H1 (cell line): Measurements from ENCODE around the gene DCTPP1. TPM values are rescaled to one million over a fixed set of nuclear protein-coding genes. Genes with fewer than 3 reads are reported as not detected.

ENCODE experiments used
- CTCF ChIA-PET: fragments of 300-600 bp; sonication (Branson Sonifier 250); formaldehyde crosslinking; loops from one replicate; lab custom pipeline; 2021; ENCODE audit not compliant: partially characterized antibody; lab: Charles Lee
- POLR2A ChIA-PET: fragments of 300-600 bp; sonication (Branson Sonifier 250); formaldehyde crosslinking; loops from one replicate; lab custom pipeline; 2021; ENCODE audit warnings: inconsistent platforms; ENCODE audit not compliant: partially characterized antibody; lab: Charles Lee
- DNase-seq, 2 experiments: peaks; one replicate each; pipeline versions ENCODE4 v3.0.0 to v3.0.0-alpha.2; 2010 to 2022; ENCODE audit warnings: low spot score in 2 of 2, low read depth in 1 of 2, mixed read lengths in 1 of 2
- FAIRE-seq: peaks from 2 replicates; lab custom pipeline; 2011; peaks lifted over from hg19 to GRCh38; lab: Jason Lieb, UNC
- H2AFZ ChIP-seq: 2 replicates; pipeline ENCODE4 v1.8.1; 2012; ENCODE audit warnings: low read length, inconsistent platforms
- H2AK5ac ChIP-seq: 2 replicates; pipeline ENCODE4 v1.6.1; 2013; ENCODE audit warnings: low read depth, low read length
- H2BK120ac ChIP-seq: replicated peaks from 2 replicates; pipeline ENCODE3; 2013; ENCODE audit warnings: low read depth, low read length, inconsistent platforms
- H2BK12ac ChIP-seq: 2 replicates; pipeline ENCODE4 v1.6.1; 2013; ENCODE audit warnings: low read depth, low read length
- H2BK15ac ChIP-seq: 2 replicates; pipeline ENCODE4 v1.6.1; 2013; ENCODE audit warnings: low read length
- H2BK20ac ChIP-seq: 2 replicates; pipeline ENCODE4 v1.6.1; 2013; ENCODE audit warnings: low read length
- H2BK5ac ChIP-seq: 2 replicates; pipeline ENCODE4 v1.6.1; 2013; ENCODE audit warnings: low read depth, low read length
- H3K14ac ChIP-seq: 2 replicates; pipeline ENCODE4 v1.6.1; 2013; ENCODE audit warnings: inconsistent platforms; ENCODE audit not compliant: insufficient read length
- H3K18ac ChIP-seq: 2 replicates; pipeline ENCODE4 v1.6.1; 2013; ENCODE audit warnings: low read length; ENCODE audit errors: extremely low read depth
- H3K23ac ChIP-seq: 2 replicates; pipeline ENCODE4 v1.6.1; 2013; ENCODE audit warnings: inconsistent platforms; ENCODE audit not compliant: insufficient read length
- H3K23me2 ChIP-seq: 2 replicates; pipeline ENCODE4 v1.6.1; 2013; ENCODE audit warnings: low read depth, low read length
- H3K27ac ChIP-seq: 2 replicates; pipeline ENCODE4 v1.6.1; 2011; ENCODE audit warnings: low read depth, low read length, inconsistent platforms
- H3K27me3 ChIP-seq, 4 experiments: replicated peaks in 1 of 4; 1 replicate in 1 of 4; 2 replicates in 3 of 4; pipeline versions ENCODE4 v1.6.1 to v1.8.1; 2011 to 2013; ENCODE audit warnings: low read length in 3 of 4, mild to moderate bottlenecking in 3 of 4, inconsistent platforms in 2 of 4, mixed read lengths in 2 of 4, moderate library complexity in 1 of 4; ENCODE audit not compliant: control insufficient read depth in 3 of 4, insufficient read depth in 3 of 4; ENCODE audit errors: extremely low read depth in 1 of 4
- H3K36me3 ChIP-seq, 4 experiments: 2 replicates each; pipeline versions ENCODE4 v1.6.1 to v1.8.1; 2011 to 2013; ENCODE audit warnings: mild to moderate bottlenecking in 4 of 4, low read length in 3 of 4, moderate library complexity in 2 of 4, control low read depth in 1 of 4, inconsistent platforms in 1 of 4; ENCODE audit not compliant: insufficient read depth in 4 of 4, control insufficient read depth in 2 of 4
- H3K4ac ChIP-seq: replicated peaks from 2 replicates; pipeline ENCODE3; 2013; ENCODE audit warnings: low read length, low read depth, mixed read lengths, inconsistent platforms; ENCODE audit not compliant: insufficient read length
- H3K4me1 ChIP-seq, 4 experiments: replicated peaks in 1 of 4; 1 replicate in 1 of 4; 2 replicates in 3 of 4; pipeline versions ENCODE4 v1.6.1 to v1.8.1; 2011 to 2013; ENCODE audit warnings: low read length in 3 of 4, inconsistent platforms in 2 of 4, mixed read lengths in 1 of 4; ENCODE audit not compliant: insufficient read depth in 4 of 4, control insufficient read depth in 3 of 4
- H3K4me2 ChIP-seq, 2 experiments: 2 replicates each; pipeline versions ENCODE4 v1.6.1 to v1.8.1; 2011 to 2013; ENCODE audit warnings: low read depth in 2 of 2, low read length in 2 of 2, control low read depth in 1 of 2, inconsistent platforms in 1 of 2, mild to moderate bottlenecking in 1 of 2; ENCODE audit not compliant: insufficient read depth in 1 of 2
- H3K4me3 ChIP-seq, 4 experiments: fragments of 200-600, 300-600 bp in 1 of 4; sonication (generic), shearing (Covaris generic), sonication (Bioruptor Twin) in 1 of 4; 2 replicates each; pipeline versions ENCODE4 v1.5.1 to v1.8.1; 2011 to 2016; ENCODE audit warnings: low read length in 4 of 4, low read depth in 3 of 4, control low read depth in 2 of 4, inconsistent platforms in 2 of 4, mild to moderate bottlenecking in 2 of 4, mixed read lengths in 1 of 4, moderate library complexity in 1 of 4; ENCODE audit not compliant: insufficient read depth in 2 of 4; ENCODE audit errors: extremely low read depth in 1 of 4
- H3K56ac ChIP-seq: replicated peaks from 2 replicates; pipeline ENCODE3; 2013; ENCODE audit warnings: low read depth, mild to moderate bottlenecking, mixed read lengths, low read length, inconsistent platforms; ENCODE audit not compliant: insufficient read length
- H3K79me1 ChIP-seq: 2 replicates; pipeline ENCODE4 v1.6.1; 2013; ENCODE audit warnings: low read depth, low read length, control low read depth
- H3K79me2 ChIP-seq, 2 experiments: 2 replicates each; pipeline versions ENCODE4 v1.6.1 to v1.8.1; 2012 to 2013; ENCODE audit warnings: low read length in 2 of 2, mild to moderate bottlenecking in 2 of 2, inconsistent platforms in 1 of 2; ENCODE audit not compliant: insufficient read depth in 2 of 2, control insufficient read depth in 1 of 2
- H3K9ac ChIP-seq, 4 experiments: replicated peaks in 1 of 4; 1 replicate in 1 of 4; 2 replicates in 3 of 4; pipeline versions ENCODE4 v1.6.1 to v1.8.1; 2011 to 2013; ENCODE audit warnings: low read depth in 3 of 4, low read length in 3 of 4, control low read depth in 2 of 4, mild to moderate bottlenecking in 2 of 4, moderate library complexity in 2 of 4, inconsistent platforms in 1 of 4; ENCODE audit errors: extremely low read depth in 1 of 4
- H3K9me3 ChIP-seq, 2 experiments: 2 replicates each; pipeline versions ENCODE4 v1.6.1 to v1.8.1; 2012 to 2013; ENCODE audit warnings: mild to moderate bottlenecking in 2 of 2, moderate library complexity in 2 of 2, control low read depth in 1 of 2, inconsistent platforms in 1 of 2, low read depth in 1 of 2, low read length in 1 of 2, mixed read lengths in 1 of 2; ENCODE audit not compliant: insufficient read depth in 2 of 2
- H4K20me1 ChIP-seq, 2 experiments: replicated peaks in 1 of 2; 2 replicates each; pipeline versions ENCODE3 to v1.8.1; 2011 to 2013; ENCODE audit warnings: inconsistent platforms in 2 of 2, low read length in 2 of 2, mild to moderate bottlenecking in 1 of 2; ENCODE audit not compliant: insufficient read depth in 2 of 2, control insufficient read depth in 1 of 2
- H4K5ac ChIP-seq: 2 replicates; pipeline ENCODE4 v1.6.1; 2013; ENCODE audit warnings: low read length, low read depth, mixed read lengths, inconsistent platforms; ENCODE audit not compliant: insufficient read length
- H4K8ac ChIP-seq: 2 replicates; pipeline ENCODE4 v1.8.0; 2013; ENCODE audit warnings: mild to moderate bottlenecking, moderate library complexity, low read length, inconsistent platforms; ENCODE audit not compliant: insufficient read depth; ENCODE audit errors: extremely low read depth
- H4K91ac ChIP-seq: replicated peaks from 2 replicates; pipeline ENCODE3; 2013; ENCODE audit warnings: low read length, mixed read lengths, inconsistent platforms; ENCODE audit not compliant: insufficient read length
- BACH1 ChIP-seq: IDR thresholded peaks from 2 replicates; pipeline ENCODE4 v1.6.1; 2012; ENCODE audit warnings: low read length, improper control_type of control experiment
- HDAC6 ChIP-seq: IDR thresholded peaks from one replicate; pipeline ENCODE4 v1.7.1; 2012; ENCODE audit warnings: low read depth, mild to moderate bottlenecking, inconsistent platforms, low read length, moderate library complexity
- KDM1A ChIP-seq: fragments of 200-600, 300-600 bp; sonication (generic); IDR thresholded peaks from 2 replicates; pipeline ENCODE4 v1.7.1; 2016; ENCODE audit warnings: mild to moderate bottlenecking, low read length, borderline replicate concordance
- MAX ChIP-seq: IDR thresholded peaks from 2 replicates; pipeline ENCODE4 v1.6.1; 2012; ENCODE audit warnings: inconsistent platforms
- PHF8 ChIP-seq: fragments of 200-600 bp; sonication (generic); conservative IDR thresholded peaks from 2 replicates; pipeline ENCODE4 v1.7.1; 2012; ENCODE audit warnings: low read depth, mild to moderate bottlenecking, inconsistent platforms, low read length, moderate library complexity
- POLR2A ChIP-seq, 2 experiments: IDR thresholded peaks; 1 replicate in 1 of 2; 2 replicates in 1 of 2; pipeline ENCODE4 v1.6.1; 2011; ENCODE audit warnings: low read depth in 2 of 2, low read length in 2 of 2, mild to moderate bottlenecking in 2 of 2; ENCODE audit errors: control extremely low read depth in 1 of 2
- POLR2AphosphoS5 ChIP-seq: IDR thresholded peaks from 2 replicates; pipeline ENCODE4 v1.6.1; 2011; ENCODE audit warnings: low read depth, low read length
- SP1 ChIP-seq: IDR thresholded peaks from 2 replicates; pipeline ENCODE4 v1.6.1; 2011; ENCODE audit warnings: low read depth, low read length
- SP2 ChIP-seq: IDR thresholded peaks from 2 replicates; pipeline ENCODE4 v1.6.1; 2012; ENCODE audit warnings: mild to moderate bottlenecking, low read length, inconsistent platforms
- SP4 ChIP-seq: IDR thresholded peaks from 2 replicates; pipeline ENCODE4 v1.6.1; 2012; ENCODE audit warnings: low read length, inconsistent platforms
- TAF7 ChIP-seq: optimal IDR thresholded peaks from 2 replicates; pipeline ENCODE3; 2011; ENCODE audit warnings: low read depth, mild to moderate bottlenecking, inconsistent platforms, low read length, moderate library complexity, borderline replicate concordance
- TCF12 ChIP-seq: IDR thresholded peaks from 2 replicates; pipeline ENCODE4 v1.6.1; 2011; ENCODE audit warnings: low read depth, mild to moderate bottlenecking, low read length
- WGBS, 2 experiments: shearing (Covaris generic) in 1 of 2; methylation state at CpG; one replicate each; pipeline versions ENCODE4 v1.1.6 to v1.1.7; 2013 to 2015; ENCODE audit warnings: low lambda C conversion rate in 2 of 2, mixed read lengths in 2 of 2, inconsistent platforms in 1 of 2, low coverage in 1 of 2, missing lambda C conversion rate in 1 of 2; ENCODE audit not compliant: insufficient replicate concordance in 2 of 2, insufficient coverage in 1 of 2, insufficient read length in 1 of 2; ENCODE audit errors: extremely low coverage in 1 of 2, missing lambda C conversion rate in 1 of 2; 5-methylcytosine and 5-hydroxymethylcytosine counted together
- polyA plus RNA-seq, 7 experiments: library from polyadenylated mRNA; depleted of rRNA in 3 of 7; stranded (reverse) in 5 of 7; unstranded in 2 of 7; fragments of >200 nt in 5 of 7; fragments of 200-250 nt in 2 of 7; gene quantifications; 1 replicate in 5 of 7; 2 replicates in 1 of 7; 4 replicates in 1 of 7; pipeline versions ENCODE4 v1.2.1 to v1.2.3, GENCODE V29; 2011 to 2013; ENCODE audit warnings: missing spikeins in 2 of 7, mixed read lengths in 2 of 7
- total RNA-seq: library from RNA; stranded (reverse); fragmentation: NEBNext Ultra II Directional; extraction: Animal tissue kit (Norgen Biotek cat#: 25700); gene quantifications from 2 replicates; pipeline ENCODE4 v1.2.1, GENCODE V29; 2021

Gene DCTPP1
- total and polyA plus RNA-seq, 2 of the 8 experiments (the other 6 are each of a cell fraction or from before 2014, with no cell fraction given) = 94.5 to 103 TPM

DNA sequence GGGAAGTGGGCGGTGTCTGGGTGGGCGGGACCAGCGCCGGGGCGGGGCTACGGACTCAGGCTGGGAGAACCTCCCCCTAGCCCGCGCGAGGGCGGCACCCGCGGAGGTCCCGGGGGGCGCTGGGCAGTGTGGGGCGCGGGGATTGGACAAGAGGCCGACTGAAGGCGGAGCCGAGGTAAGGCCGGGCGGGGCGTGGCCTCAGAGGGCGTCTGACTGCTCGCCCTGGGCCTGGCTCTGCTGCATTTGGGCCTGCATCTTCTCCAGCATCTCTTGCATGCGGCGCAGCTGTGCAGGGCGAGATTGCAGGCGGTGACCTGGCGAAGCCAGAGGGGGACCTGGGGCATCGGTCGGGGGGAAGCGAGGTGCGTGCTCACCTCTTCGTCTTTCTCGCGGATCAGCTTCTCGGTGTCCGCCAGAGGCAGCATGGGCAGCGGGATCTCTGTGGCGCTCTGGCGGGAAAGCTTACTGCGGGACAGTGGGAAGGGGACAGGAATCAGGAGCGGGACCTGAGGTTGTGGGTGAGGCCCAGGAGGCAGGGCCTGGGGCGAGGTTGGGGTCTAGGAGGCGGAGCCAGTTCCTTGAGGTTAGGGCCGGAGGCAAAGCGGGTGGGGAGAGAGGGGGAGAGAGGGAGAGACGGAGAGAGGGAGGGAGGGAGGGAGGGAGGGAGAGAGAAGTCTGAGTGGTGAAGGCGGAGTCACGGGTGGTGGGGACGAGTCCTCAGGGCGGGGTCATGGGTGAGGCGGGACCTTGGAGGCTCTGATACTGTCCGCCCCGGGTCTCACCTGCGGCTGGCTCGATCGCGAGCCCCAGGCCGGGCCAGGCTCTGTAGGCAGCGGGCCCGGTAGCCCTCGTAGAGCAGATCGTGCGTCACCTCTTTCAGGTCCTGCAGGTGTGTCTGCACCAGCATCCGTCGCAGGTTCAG is 51.3 kb downstream of the DCTPP1 start:
- Histone ChIP-seq H4K20me1 (no peaks in the 10 kb centered on the region), H2BK120ac (peak overlapping the region; percentile 24), H2AFZ (peak overlapping the region; percentile 48; the same call in 1 of the 2 replicates), H3K4ac (peak overlapping the region; percentile 85), H3K4me1 (peaks cover 0 to 9% (median 5%) of the 10 kb centered on the region in 4 experiments; a peak in 5 of 7 replicates), H3K27me3 (no peaks in the 10 kb centered on the region), H3K23me2 (peaks cover 10% of the 10 kb centered on the region), H2BK5ac (peak overlapping the region; percentile 66), H2BK12ac (no peak overlapping the region), H3K4me2 (peak overlapping the region; percentile 80 to 98), H3K18ac (peak overlapping the region; percentile 99), H4K5ac (peak overlapping the region; percentile 97), H3K14ac (peak overlapping the region; percentile 58), H3K9me3 (no peaks in the 10 kb centered on the region), H2BK15ac (no peak overlapping the region), H2AK5ac (no peak overlapping the region), H3K23ac (no peak overlapping the region), H4K8ac (peak overlapping the region; percentile 94), H3K79me1 (no peaks in the 10 kb centered on the region), H3K9ac (peak overlapping the region in 3 of 4 experiments; percentile 77 to 84 (median 81); a peak in 6 of 7 replicates), H2BK20ac (no peak overlapping the region), H3K27ac (peak overlapping the region; percentile 92), H3K56ac (peak overlapping the region; percentile 89), H3K4me3 (peak overlapping the region; percentile 70 to 88 (median 82)), H3K36me3 (no peaks in the 10 kb centered on the region), H3K79me2 (no peaks in the 10 kb centered on the region), H4K91ac (peak overlapping the region; percentile 79)
- 2% methylated on average over 43 of the region's 67 CpGs; no CpG with 5 or more reads in 1 of the 2 experiments for WGBS, 2 experiments
- ChIA-PET POLR2A (interaction anchor here (0.6 to 13.6 kb wide), 6 partner anchors 9 to 279 kb away, joined by 3 to 151 read pairs (median 4); partner anchors contain the start of genes CD2BP2, ZNF48 and ZNF771), CTCF (interaction anchor here (0.6 to 2.3 kb wide), 3 partner anchors 16 to 29 kb away, joined by 3 to 4 read pairs (median 3); partner anchors contain the start of genes ZNF48 and ZNF771)
- no peak for FAIRE-seq
- peak; percentile 92 to 99 for DNase-seq
- TF ChIP-seq SP2 = no peak
- 0 out of 2 replicates have a peak, but pooled peaks have one; percentile 44 for TF ChIP-seq SP1
- peak; percentile 63; the same call in 1 of the 2 replicates for TF ChIP-seq MAX
- TF ChIP-seq PHF8 = peak; percentile 18; the same call in 1 of the 2 replicates
- no peak for TF ChIP-seq TCF12
- peak; percentile 81 for TF ChIP-seq POLR2AphosphoS5
- TF ChIP-seq KDM1A = no peak
- peak; percentile 22 for TF ChIP-seq TAF7
- TF ChIP-seq POLR2A (IDR thresholded peaks at IDR 0.05; ENCODE audit: control extremely low read depth in 1 of 2, low read depth in 2 of 2, low read length in 2 of 2) = peak; percentile 29 to 64; a peak in 2 of 3 replicates
- TF ChIP-seq BACH1 = no peak
- no peak for TF ChIP-seq HDAC6
- 0 out of 2 replicates have a peak, but pooled peaks have one; percentile 21 for TF ChIP-seq SP4
